22Rv1 (cell line): ENCODE data around the gene STAG2.

ENCODE experiments used
- ZFX ChIP-seq: fragments of 450-650 bp; IDR thresholded peaks from 2 replicates; pipeline ENCODE4 v1.6.1; 2017; ENCODE audit warnings: antibody characterized with exemption, borderline replicate concordance
- TF ChIP-seq, protein P1 (sequence below): fragments of 450-650 bp; IDR thresholded peaks from 2 replicates; pipeline ENCODE4 v1.5.1; 2017; ENCODE audit warnings: mild to moderate bottlenecking

DNA sequence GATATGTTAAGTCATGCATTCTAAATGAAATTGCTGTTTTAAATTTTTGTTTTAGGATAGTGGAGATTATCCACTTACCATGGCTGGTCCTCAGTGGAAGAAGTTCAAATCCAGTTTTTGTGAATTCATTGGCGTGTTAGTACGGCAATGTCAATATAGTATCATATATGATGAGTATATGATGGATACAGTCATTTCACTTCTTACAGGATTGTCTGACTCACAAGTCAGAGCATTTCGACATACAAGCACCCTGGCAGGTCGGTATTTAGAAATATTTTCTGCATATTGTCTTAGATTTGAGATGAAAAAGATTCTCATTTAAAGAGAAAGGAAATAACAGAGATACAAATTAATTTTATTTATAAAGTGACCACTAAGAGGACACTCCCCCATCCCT lies 83.6 kb downstream of the STAG2 start:
- TF ChIP-seq, protein P1, sequence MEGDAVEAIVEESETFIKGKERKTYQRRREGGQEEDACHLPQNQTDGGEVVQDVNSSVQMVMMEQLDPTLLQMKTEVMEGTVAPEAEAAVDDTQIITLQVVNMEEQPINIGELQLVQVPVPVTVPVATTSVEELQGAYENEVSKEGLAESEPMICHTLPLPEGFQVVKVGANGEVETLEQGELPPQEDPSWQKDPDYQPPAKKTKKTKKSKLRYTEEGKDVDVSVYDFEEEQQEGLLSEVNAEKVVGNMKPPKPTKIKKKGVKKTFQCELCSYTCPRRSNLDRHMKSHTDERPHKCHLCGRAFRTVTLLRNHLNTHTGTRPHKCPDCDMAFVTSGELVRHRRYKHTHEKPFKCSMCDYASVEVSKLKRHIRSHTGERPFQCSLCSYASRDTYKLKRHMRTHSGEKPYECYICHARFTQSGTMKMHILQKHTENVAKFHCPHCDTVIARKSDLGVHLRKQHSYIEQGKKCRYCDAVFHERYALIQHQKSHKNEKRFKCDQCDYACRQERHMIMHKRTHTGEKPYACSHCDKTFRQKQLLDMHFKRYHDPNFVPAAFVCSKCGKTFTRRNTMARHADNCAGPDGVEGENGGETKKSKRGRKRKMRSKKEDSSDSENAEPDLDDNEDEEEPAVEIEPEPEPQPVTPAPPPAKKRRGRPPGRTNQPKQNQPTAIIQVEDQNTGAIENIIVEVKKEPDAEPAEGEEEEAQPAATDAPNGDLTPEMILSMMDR: no peak
- TF ChIP-seq ZFX: no peak
